ENCODE measurements around the gene GREB1.

GREB1 gene

GRCh38 chr2:11514081-11514730 lies 19.6 kb upstream of the GREB1 start:
- H3K9me3 ChIP-seq (ENCODE audit: control insufficient read depth, low read length) = no peaks in the 10 kb centered on the region
- no peak overlapping the region for H2AFZ ChIP-seq
- no peak for TF ChIP-seq CTCF (IDR thresholded peaks at IDR 0.05)
- H3K36me3 ChIP-seq (ENCODE audit: control insufficient read depth, insufficient read depth, low read length) = no peaks in the 10 kb centered on the region
- no peak overlapping the region for H3K27ac ChIP-seq
- H3K27me3 ChIP-seq (ENCODE audit: control insufficient read depth, insufficient read depth, low read length) = no peaks in the 10 kb centered on the region
- H3K79me2 ChIP-seq = no peaks in the 10 kb centered on the region
- no peaks in the 10 kb centered on the region for H3K4me1 ChIP-seq
- no peak overlapping the region for H3K4me2 ChIP-seq (ENCODE audit: low read length)
- no peak overlapping the region for H3K9ac ChIP-seq
- no peak overlapping the region for H3K4me3 ChIP-seq (ENCODE audit: low read depth, low read length)

GRCh38 chr2:11514904-11515303 lies 18.9 kb upstream of the GREB1 start:
- no peak for TF ChIP-seq CTCF (IDR thresholded peaks at IDR 0.05)
- no peaks in the 10 kb centered on the region for H3K9me3 ChIP-seq (ENCODE audit: control insufficient read depth, low read length)
- no peak overlapping the region for H3K4me3 ChIP-seq (ENCODE audit: low read depth, low read length)
- H3K36me3 ChIP-seq (ENCODE audit: control insufficient read depth, insufficient read depth, low read length) = no peaks in the 10 kb centered on the region
- no peak overlapping the region for H3K27ac ChIP-seq
- no peak overlapping the region for H3K4me2 ChIP-seq (ENCODE audit: low read length)
- H3K9ac ChIP-seq = no peak overlapping the region
- H3K4me1 ChIP-seq = no peaks in the 10 kb centered on the region
- H3K27me3 ChIP-seq (ENCODE audit: control insufficient read depth, insufficient read depth, low read length) = no peaks in the 10 kb centered on the region
- H3K79me2 ChIP-seq = no peaks in the 10 kb centered on the region
- H2AFZ ChIP-seq = no peak overlapping the region

GRCh38 chr2:11515490-11515981 lies 18.3 kb upstream of the GREB1 start:
- H3K79me2 ChIP-seq = no peaks in the 10 kb centered on the region
- H3K36me3 ChIP-seq (ENCODE audit: control insufficient read depth, insufficient read depth, low read length) = no peaks in the 10 kb centered on the region
- no peaks in the 10 kb centered on the region for H3K27me3 ChIP-seq (ENCODE audit: control insufficient read depth, insufficient read depth, low read length)
- TF ChIP-seq CTCF (IDR thresholded peaks at IDR 0.05) = no peak
- no peak overlapping the region for H3K4me3 ChIP-seq (ENCODE audit: low read depth, low read length)
- H3K4me1 ChIP-seq = no peaks in the 10 kb centered on the region
- no peak overlapping the region for H2AFZ ChIP-seq
- H3K27ac ChIP-seq = no peak overlapping the region
- no peak overlapping the region for H3K4me2 ChIP-seq (ENCODE audit: low read length)
- no peaks in the 10 kb centered on the region for H3K9me3 ChIP-seq (ENCODE audit: control insufficient read depth, low read length)
- no peak overlapping the region for H3K9ac ChIP-seq

- Histone ChIP-seq H3K4me2 (ENCODE audit: low read length) (no peak overlapping the region), H3K4me1 (no peaks in the 10 kb centered on the region), H3K79me2 (no peaks in the 10 kb centered on the region), H3K27ac (no peak overlapping the region), H2AFZ (no peak overlapping the region), H3K9ac (no peak overlapping the region), H3K4me3 (ENCODE audit: low read depth, low read length) (no peak overlapping the region), H3K9me3 (ENCODE audit: control insufficient read depth, low read length) (no peaks in the 10 kb centered on the region), H3K36me3 (ENCODE audit: control insufficient read depth, insufficient read depth, low read length) (no peaks in the 10 kb centered on the region), H3K27me3 (ENCODE audit: control insufficient read depth, insufficient read depth, low read length) (no peaks in the 10 kb centered on the region)
- no peak for TF ChIP-seq CTCF (IDR thresholded peaks at IDR 0.05)
Measured at GRCh38 chr2:11516984-11517648, 16.7 kb upstream of the GREB1 start.
